ENCODE results near the gene CNTNAP2.

CNTNAP2 gene

GRCh38 chr7:146249272-146249671, 132.7 kb downstream of the CNTNAP2 start:
- Histone ChIP-seq H3K4ac (ENCODE audit: low read depth, low read length) (no peak overlapping the region), H2BK5ac (ENCODE audit: low read length) (peak overlapping the region; percentile 64), H3K23ac (ENCODE audit: low read length) (no peak overlapping the region), H3K4me2 (ENCODE audit: low read length) (no peak overlapping the region), H3K18ac (ENCODE audit: low read length) (no peak overlapping the region), H3K4me3 (ENCODE audit: low read length) (no peak overlapping the region), H2AK5ac (ENCODE audit: low read length) (no peak overlapping the region), H3K9ac (ENCODE audit: low read length) (no peak overlapping the region), H3K79me2 (ENCODE audit: control insufficient read depth, insufficient read depth, low read length) (peaks cover 15% of the 10 kb centered on the region), H4K5ac (ENCODE audit: low read length) (no peak overlapping the region), H3K79me1 (ENCODE audit: low read length) (no peaks in the 10 kb centered on the region), H3K36me3 (ENCODE audit: control insufficient read depth, insufficient read depth, low read length) (no peaks in the 10 kb centered on the region), H3K27me3 (ENCODE audit: insufficient read depth, low read length, poor library complexity) (no peaks in the 10 kb centered on the region), H2BK120ac (ENCODE audit: low read depth, low read length) (no peak overlapping the region), H4K8ac (ENCODE audit: low read depth, low read length) (no peak overlapping the region), H3K56ac (ENCODE audit: low read length) (peak overlapping the region; percentile 1), H3K4me1 (ENCODE audit: control insufficient read depth, low read depth, low read length) (peaks cover 4% of the 10 kb centered on the region), H2BK15ac (replicated peaks; ENCODE audit: low read depth) (peak overlapping the region; percentile 74), H3K27ac (ENCODE audit: low read depth, low read length) (no peak overlapping the region)
- peak; percentile 71 for DNase-seq
- WGBS (ENCODE audit: extremely low coverage, insufficient coverage, low lambda C conversion rate) = no CpG with 5 or more reads among the region's 2 CpGs

GRCh38 chr7:146255609-146256008, 139.0 kb downstream of the CNTNAP2 start:
- Histone ChIP-seq H3K36me3 (ENCODE audit: control insufficient read depth, insufficient read depth, low read length) (no peaks in the 10 kb centered on the region), H3K4ac (ENCODE audit: low read depth, low read length) (no peak overlapping the region), H4K8ac (ENCODE audit: low read depth, low read length) (no peak overlapping the region), H2BK15ac (replicated peaks; ENCODE audit: low read depth) (no peak overlapping the region), H2BK5ac (ENCODE audit: low read length) (no peak overlapping the region), H3K23ac (ENCODE audit: low read length) (no peak overlapping the region), H3K27ac (ENCODE audit: low read depth, low read length) (no peak overlapping the region), H4K5ac (ENCODE audit: low read length) (no peak overlapping the region), H3K27me3 (ENCODE audit: insufficient read depth, low read length, poor library complexity) (no peaks in the 10 kb centered on the region), H3K4me1 (ENCODE audit: control insufficient read depth, low read depth, low read length) (no peaks in the 10 kb centered on the region), H3K79me2 (ENCODE audit: control insufficient read depth, insufficient read depth, low read length) (no peaks in the 10 kb centered on the region), H3K18ac (ENCODE audit: low read length) (no peak overlapping the region), H2AK5ac (ENCODE audit: low read length) (no peak overlapping the region), H3K4me2 (ENCODE audit: low read length) (no peak overlapping the region), H3K9ac (ENCODE audit: low read length) (no peak overlapping the region), H2BK120ac (ENCODE audit: low read depth, low read length) (no peak overlapping the region), H3K79me1 (ENCODE audit: low read length) (no peaks in the 10 kb centered on the region), H3K56ac (ENCODE audit: low read length) (no peak overlapping the region), H3K4me3 (ENCODE audit: low read length) (no peak overlapping the region)
- no peak for DNase-seq
- WGBS (ENCODE audit: extremely low coverage, insufficient coverage, low lambda C conversion rate) = no CpG with 5 or more reads among the region's 3 CpGs

- Histone ChIP-seq H2BK5ac (ENCODE audit: low read length) (no peak overlapping the region), H2BK15ac (replicated peaks; ENCODE audit: low read depth) (no peak overlapping the region), H4K5ac (ENCODE audit: low read length) (no peak overlapping the region), H3K56ac (ENCODE audit: low read length) (no peak overlapping the region), H3K36me3 (ENCODE audit: control insufficient read depth, insufficient read depth, low read length) (no peaks in the 10 kb centered on the region), H3K23ac (ENCODE audit: low read length) (no peak overlapping the region), H3K4me1 (ENCODE audit: control insufficient read depth, low read depth, low read length) (no peaks in the 10 kb centered on the region), H3K18ac (ENCODE audit: low read length) (no peak overlapping the region), H2BK120ac (ENCODE audit: low read depth, low read length) (no peak overlapping the region), H3K4me3 (ENCODE audit: low read length) (no peak overlapping the region), H3K4ac (ENCODE audit: low read depth, low read length) (no peak overlapping the region), H2AK5ac (ENCODE audit: low read length) (no peak overlapping the region), H3K79me1 (ENCODE audit: low read length) (no peaks in the 10 kb centered on the region), H3K27me3 (ENCODE audit: insufficient read depth, low read length, poor library complexity) (no peaks in the 10 kb centered on the region), H3K79me2 (ENCODE audit: control insufficient read depth, insufficient read depth, low read length) (no peaks in the 10 kb centered on the region), H4K8ac (ENCODE audit: low read depth, low read length) (no peak overlapping the region), H3K9ac (ENCODE audit: low read length) (no peak overlapping the region), H3K4me2 (ENCODE audit: low read length) (no peak overlapping the region), H3K27ac (ENCODE audit: low read depth, low read length) (no peak overlapping the region)
- WGBS (ENCODE audit: extremely low coverage, insufficient coverage, low lambda C conversion rate) = 100% methylated on average over 1 of the region's 1 CpG
- no peak for DNase-seq
These were observed 145.9 kb downstream of the CNTNAP2 start for GRCh38 chr7:146262527-146262926.

GRCh38 chr7:146276888-146277287, 160.3 kb downstream of the CNTNAP2 start:
- no CpG with 5 or more reads among the region's 3 CpGs for WGBS (ENCODE audit: extremely low coverage, insufficient coverage, low lambda C conversion rate)
- Histone ChIP-seq H2BK120ac (ENCODE audit: low read depth, low read length) (no peak overlapping the region), H2BK15ac (replicated peaks; ENCODE audit: low read depth) (no peak overlapping the region), H4K5ac (ENCODE audit: low read length) (no peak overlapping the region), H3K27ac (ENCODE audit: low read depth, low read length) (no peak overlapping the region), H3K79me2 (ENCODE audit: control insufficient read depth, insufficient read depth, low read length) (no peaks in the 10 kb centered on the region), H4K8ac (ENCODE audit: low read depth, low read length) (no peak overlapping the region), H3K79me1 (ENCODE audit: low read length) (no peaks in the 10 kb centered on the region), H3K4me3 (ENCODE audit: low read length) (no peak overlapping the region), H3K18ac (ENCODE audit: low read length) (no peak overlapping the region), H2AK5ac (ENCODE audit: low read length) (no peak overlapping the region), H3K9ac (ENCODE audit: low read length) (no peak overlapping the region), H3K4me2 (ENCODE audit: low read length) (no peak overlapping the region), H3K4ac (ENCODE audit: low read depth, low read length) (no peak overlapping the region), H3K4me1 (ENCODE audit: control insufficient read depth, low read depth, low read length) (no peaks in the 10 kb centered on the region), H3K27me3 (ENCODE audit: insufficient read depth, low read length, poor library complexity) (no peaks in the 10 kb centered on the region), H3K23ac (ENCODE audit: low read length) (no peak overlapping the region), H2BK5ac (ENCODE audit: low read length) (no peak overlapping the region), H3K56ac (ENCODE audit: low read length) (no peak overlapping the region), H3K36me3 (ENCODE audit: control insufficient read depth, insufficient read depth, low read length) (no peaks in the 10 kb centered on the region)
- no peak for DNase-seq

- Histone ChIP-seq H3K23ac (ENCODE audit: low read length) (no peak overlapping the region), H3K79me2 (ENCODE audit: control insufficient read depth, insufficient read depth, low read length) (no peaks in the 10 kb centered on the region), H3K9ac (ENCODE audit: low read length) (no peak overlapping the region), H3K4me1 (ENCODE audit: control insufficient read depth, low read depth, low read length) (no peaks in the 10 kb centered on the region), H4K5ac (ENCODE audit: low read length) (no peak overlapping the region), H2BK120ac (ENCODE audit: low read depth, low read length) (no peak overlapping the region), H2AK5ac (ENCODE audit: low read length) (no peak overlapping the region), H3K4me2 (ENCODE audit: low read length) (no peak overlapping the region), H3K4me3 (ENCODE audit: low read length) (no peak overlapping the region), H3K4ac (ENCODE audit: low read depth, low read length) (no peak overlapping the region), H3K36me3 (ENCODE audit: control insufficient read depth, insufficient read depth, low read length) (no peaks in the 10 kb centered on the region), H3K56ac (ENCODE audit: low read length) (no peak overlapping the region), H3K27me3 (ENCODE audit: insufficient read depth, low read length, poor library complexity) (no peaks in the 10 kb centered on the region), H4K8ac (ENCODE audit: low read depth, low read length) (no peak overlapping the region), H3K18ac (ENCODE audit: low read length) (no peak overlapping the region), H2BK15ac (replicated peaks; ENCODE audit: low read depth) (no peak overlapping the region), H3K79me1 (ENCODE audit: low read length) (no peaks in the 10 kb centered on the region), H2BK5ac (ENCODE audit: low read length) (no peak overlapping the region), H3K27ac (ENCODE audit: low read depth, low read length) (no peak overlapping the region)
- no peak for DNase-seq
- no CpG with 5 or more reads among the region's 3 CpGs for WGBS (ENCODE audit: extremely low coverage, insufficient coverage, low lambda C conversion rate)
These were observed 168.8 kb downstream of the CNTNAP2 start for GRCh38 chr7:146285418-146285817.

- H3K4me3 ChIP-seq (ENCODE audit: low read length) = no peak overlapping the region
- H3K27ac ChIP-seq (ENCODE audit: low read depth, low read length) = no peak overlapping the region
- H3K4me1 ChIP-seq (ENCODE audit: control insufficient read depth, low read depth, low read length) = no peaks in the 10 kb centered on the region
These were observed 174.1 kb downstream of the CNTNAP2 start for GRCh38 chr7:146290746-146291145.

More at GRCh38 chr7:146290746-146291145, 174.1 kb downstream of the CNTNAP2 start:
- Histone ChIP-seq H3K23ac (ENCODE audit: low read length) (no peak overlapping the region), H4K5ac (ENCODE audit: low read length) (no peak overlapping the region), H3K9ac (ENCODE audit: low read length) (no peak overlapping the region), H2BK15ac (replicated peaks; ENCODE audit: low read depth) (no peak overlapping the region), H2BK5ac (ENCODE audit: low read length) (no peak overlapping the region), H3K4me2 (ENCODE audit: low read length) (no peak overlapping the region), H3K4ac (ENCODE audit: low read depth, low read length) (no peak overlapping the region), H4K8ac (ENCODE audit: low read depth, low read length) (no peak overlapping the region), H3K36me3 (ENCODE audit: control insufficient read depth, insufficient read depth, low read length) (no peaks in the 10 kb centered on the region), H2BK120ac (ENCODE audit: low read depth, low read length) (no peak overlapping the region), H3K79me1 (ENCODE audit: low read length) (no peaks in the 10 kb centered on the region), H3K79me2 (ENCODE audit: control insufficient read depth, insufficient read depth, low read length) (no peaks in the 10 kb centered on the region), H3K18ac (ENCODE audit: low read length) (no peak overlapping the region), H3K56ac (ENCODE audit: low read length) (no peak overlapping the region), H3K27me3 (ENCODE audit: insufficient read depth, low read length, poor library complexity) (no peaks in the 10 kb centered on the region), H2AK5ac (ENCODE audit: low read length) (no peak overlapping the region)
- WGBS (ENCODE audit: extremely low coverage, insufficient coverage, low lambda C conversion rate) = no CpG with 5 or more reads among the region's 3 CpGs
- no peak for DNase-seq
